NK-92 treated with Interleukin-12 subunit alpha and Interleukin-12 subunit beta, amount 100 ng/mL, for 24 hours (cell line): Measurements from ENCODE around the gene C16orf96.

Source experiments
- DNase-seq: peaks from one replicate; lab custom pipeline; 2025; lab: John Stamatoyannopoulos, UW

C16orf96 gene

DNA sequence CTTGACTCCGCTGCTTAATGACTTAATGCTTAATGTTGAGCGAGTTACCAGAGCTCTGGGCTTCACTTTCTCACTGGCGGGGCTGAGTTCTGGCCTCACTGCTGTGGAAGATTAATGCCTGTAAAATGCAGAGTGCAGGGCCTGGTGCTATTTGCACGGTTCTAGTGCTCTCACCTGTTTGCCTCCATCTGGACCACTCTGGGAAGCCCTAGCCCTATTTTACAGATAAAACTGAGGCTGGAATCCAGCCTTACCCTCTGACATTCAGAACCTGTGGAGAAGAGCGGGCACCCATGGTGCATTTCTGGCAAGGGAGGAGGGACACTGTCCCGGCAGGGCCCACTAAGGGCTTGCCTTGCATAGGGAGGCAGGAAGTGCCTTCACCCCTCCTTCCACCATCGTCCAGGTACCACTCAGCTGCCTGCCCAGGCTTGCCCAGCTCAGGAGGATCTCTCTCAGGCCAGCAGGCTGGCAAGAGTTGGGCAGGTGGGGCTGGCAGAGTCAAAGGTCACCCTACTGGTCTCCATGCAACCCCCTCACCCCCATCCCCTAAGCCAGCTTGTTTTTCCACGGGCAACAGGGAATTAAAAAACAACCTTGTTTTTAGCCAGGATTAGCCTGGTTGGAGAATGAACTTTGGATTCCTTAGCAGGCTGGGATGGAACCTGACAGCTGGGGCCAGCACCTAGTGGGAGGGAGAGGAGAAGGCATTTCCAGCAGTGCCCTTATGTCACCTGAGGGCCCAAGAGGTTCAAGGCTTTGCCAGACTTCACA lies 62.7 kb downstream of the C16orf96 start:
- no peak for DNase-seq

DNA sequence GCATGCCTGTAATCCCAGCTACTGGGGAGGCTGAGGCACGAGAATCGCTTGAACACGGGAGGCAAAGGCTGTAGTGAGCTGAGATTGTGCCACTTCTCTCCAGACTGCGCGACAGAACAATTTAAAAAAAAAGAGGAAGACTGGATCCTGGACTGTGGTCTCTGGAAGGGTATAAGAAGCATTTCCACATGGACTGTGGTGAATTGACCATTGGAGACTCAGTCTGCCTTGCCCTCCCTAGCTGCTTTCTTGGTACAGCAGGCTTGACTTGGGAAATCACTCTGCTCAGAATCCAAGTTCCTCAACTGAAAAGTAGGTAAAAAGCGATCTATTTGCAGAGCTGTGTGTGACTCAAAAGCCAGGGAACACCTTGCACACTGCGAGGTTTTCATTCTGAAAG lies 67.5 kb downstream of the C16orf96 start:
- no peak for DNase-seq

DNA sequence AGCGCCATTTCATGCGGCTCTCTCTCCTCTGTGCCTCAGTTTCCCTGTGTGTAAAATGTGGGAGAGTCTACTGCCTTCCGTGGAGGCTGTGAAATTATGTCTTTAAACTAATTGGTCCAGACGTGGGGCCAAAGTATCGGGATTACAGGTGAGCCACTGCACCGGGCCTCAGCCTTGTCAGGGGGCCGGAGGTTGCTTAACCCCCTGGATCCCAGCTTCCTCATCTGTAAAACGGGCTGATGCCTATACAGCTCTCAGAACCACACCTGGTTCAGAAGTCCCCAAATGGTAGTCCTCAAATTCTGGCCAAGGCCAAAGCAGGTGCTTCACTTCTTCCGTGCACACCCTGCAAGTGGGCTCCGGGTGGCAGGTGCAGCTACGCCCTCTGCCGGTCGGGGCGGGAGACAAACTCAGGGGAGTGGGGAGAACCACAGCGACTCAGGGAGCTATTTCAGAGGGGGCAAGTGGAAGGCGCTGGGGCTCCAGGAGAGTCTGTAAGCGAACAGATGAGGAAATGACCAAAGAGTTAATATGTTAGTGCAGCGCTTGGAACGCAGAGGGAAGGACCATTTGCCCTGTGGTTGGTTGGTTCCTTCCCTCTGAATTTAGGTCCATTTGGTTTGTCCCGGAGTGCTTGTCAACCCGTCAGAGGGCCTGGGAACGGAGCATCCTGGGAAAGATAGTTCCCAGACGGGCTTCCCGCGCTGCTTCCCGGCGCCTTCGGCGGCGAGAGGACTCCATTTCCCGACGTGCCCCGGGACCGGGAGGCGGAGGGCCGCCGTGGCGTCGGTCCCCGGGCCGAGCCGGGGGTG lies 68.1 kb downstream of the C16orf96 start, which contains the start of gene MGRN1:
Gene MGRN1 (plus strand): TSS at position 812 of the 812 bp plus-strand sequence. CDS start 135 bp downstream, outside the sequence.
- peak; percentile 87 for DNase-seq

- DNase-seq = peak; percentile 76
These were observed 68.9 kb downstream of the C16orf96 start for GRCh38 chr16:4624827-4625559.

- no peak for DNase-seq
These were observed 69.5 kb downstream of the C16orf96 start for GRCh38 chr16:4625560-4626159.

DNA sequence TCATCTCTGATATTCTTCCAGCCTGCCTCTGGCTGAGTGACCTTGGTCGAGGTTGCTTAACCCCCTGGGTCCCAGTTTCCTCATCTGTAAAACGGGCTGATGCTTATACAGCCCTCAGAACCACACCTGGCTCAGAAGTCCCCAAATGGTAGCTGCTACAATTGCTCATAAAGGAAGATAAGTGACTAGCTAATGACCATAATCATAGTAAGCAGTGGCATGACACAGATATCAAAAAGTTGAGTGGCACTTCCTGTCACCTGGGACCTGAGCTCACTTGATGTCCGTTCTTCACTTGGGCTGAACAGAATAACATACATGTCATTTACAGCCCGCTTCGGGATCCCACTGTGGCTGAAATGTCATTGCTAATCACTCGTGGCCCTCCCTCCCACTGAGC lies 70.3 kb downstream of the C16orf96 start:
- no peak for DNase-seq

- no peak for DNase-seq
These were observed 72.1 kb downstream of the C16orf96 start for GRCh38 chr16:4628283-4628682.

GRCh38 chr16:4631444-4631843 lies 75.3 kb downstream of the C16orf96 start:
- DNase-seq = no peak

DNA sequence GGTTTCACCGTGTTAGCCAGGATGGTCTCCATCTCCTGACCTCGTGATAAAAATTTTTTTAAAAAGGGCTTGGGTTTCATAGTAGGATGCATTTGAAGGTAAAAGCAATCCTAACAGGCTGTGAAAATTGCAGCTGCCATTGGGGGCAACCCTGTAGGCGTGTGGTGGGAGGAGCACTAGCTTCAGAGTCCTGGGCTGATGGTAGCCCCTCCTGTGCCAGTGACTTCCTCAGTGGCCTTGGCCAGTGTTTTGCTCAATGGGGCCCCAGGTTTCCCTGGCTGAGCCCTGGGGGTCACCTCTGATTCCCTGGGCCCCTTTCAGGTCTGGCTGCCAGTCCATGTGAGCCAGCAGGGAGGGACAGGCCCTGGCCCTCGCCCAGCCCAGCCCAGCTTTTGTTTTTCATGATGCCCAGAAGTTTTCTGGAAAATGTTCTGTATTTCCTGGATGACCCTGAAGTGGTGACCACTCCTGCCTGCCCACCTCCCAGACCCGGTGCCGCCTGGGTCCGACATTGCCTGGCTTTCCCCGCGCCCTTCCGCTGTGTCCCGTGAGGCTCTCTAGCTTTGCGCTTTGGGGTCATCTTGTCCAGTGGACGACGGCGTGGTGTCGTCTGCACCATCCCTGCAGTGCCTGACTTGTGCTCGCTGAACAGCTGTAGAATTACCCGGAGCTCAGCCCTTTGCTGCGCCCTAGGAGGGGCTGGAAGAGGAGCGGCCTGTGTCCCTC lies 77.9 kb downstream of the C16orf96 start:
- no peak for DNase-seq

GRCh38 chr16:4634768-4635167 lies 78.6 kb downstream of the C16orf96 start:
- DNase-seq = no peak

DNA sequence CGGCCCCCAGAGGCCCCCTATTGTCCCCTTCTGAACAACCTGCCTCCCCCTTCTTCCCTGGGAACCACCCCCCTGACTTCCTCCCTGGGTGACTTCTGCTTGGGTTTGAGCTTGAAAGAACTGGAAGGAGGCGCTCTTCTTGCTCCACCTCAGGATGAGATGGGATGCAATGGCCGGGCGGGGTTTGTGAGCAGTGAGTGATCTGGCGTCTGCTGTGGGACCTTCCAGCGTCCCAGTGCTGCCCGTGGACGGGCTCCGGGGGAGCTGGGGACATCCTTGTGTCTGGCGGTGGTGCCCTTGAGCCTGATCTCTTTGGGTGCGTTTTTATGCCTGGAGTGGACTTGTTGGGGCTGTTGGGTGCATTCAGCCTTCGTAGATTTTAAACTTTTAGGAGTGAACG lies 80.1 kb downstream of the C16orf96 start:
- no peak for DNase-seq

- no peak for DNase-seq
These were observed 81.5 kb downstream of the C16orf96 start for GRCh38 chr16:4637501-4638166.

DNA sequence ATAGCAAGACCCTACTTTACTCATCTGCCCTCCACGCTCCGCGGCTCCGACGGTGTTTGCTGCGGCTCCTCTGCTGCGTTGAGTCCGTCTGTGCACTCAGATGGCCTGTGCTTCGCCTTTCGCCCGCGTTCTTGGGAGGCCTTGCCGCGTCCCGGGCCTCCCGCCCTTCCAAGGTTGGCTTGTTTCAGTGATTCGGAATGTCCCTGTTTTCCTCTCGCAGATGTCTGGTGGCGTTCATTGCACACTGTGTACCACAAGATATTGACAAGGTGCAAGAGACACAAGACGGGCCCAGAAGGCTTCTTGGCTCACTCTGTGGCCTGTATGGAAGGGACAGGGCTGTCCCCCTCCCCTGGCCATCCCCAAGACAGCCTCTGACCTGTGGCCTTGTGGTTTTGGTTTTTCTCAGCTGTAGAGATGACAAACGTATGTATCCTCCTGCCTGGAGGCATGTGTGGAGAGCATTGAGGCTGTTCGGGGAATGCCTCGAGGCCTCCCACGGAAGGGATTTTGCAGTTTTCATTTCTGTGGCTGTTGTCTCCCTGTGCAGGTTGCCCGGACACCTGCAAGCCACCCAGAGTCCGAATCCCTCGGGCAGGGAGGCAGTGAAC lies 83.9 kb downstream of the C16orf96 start:
- no peak for DNase-seq

DNA sequence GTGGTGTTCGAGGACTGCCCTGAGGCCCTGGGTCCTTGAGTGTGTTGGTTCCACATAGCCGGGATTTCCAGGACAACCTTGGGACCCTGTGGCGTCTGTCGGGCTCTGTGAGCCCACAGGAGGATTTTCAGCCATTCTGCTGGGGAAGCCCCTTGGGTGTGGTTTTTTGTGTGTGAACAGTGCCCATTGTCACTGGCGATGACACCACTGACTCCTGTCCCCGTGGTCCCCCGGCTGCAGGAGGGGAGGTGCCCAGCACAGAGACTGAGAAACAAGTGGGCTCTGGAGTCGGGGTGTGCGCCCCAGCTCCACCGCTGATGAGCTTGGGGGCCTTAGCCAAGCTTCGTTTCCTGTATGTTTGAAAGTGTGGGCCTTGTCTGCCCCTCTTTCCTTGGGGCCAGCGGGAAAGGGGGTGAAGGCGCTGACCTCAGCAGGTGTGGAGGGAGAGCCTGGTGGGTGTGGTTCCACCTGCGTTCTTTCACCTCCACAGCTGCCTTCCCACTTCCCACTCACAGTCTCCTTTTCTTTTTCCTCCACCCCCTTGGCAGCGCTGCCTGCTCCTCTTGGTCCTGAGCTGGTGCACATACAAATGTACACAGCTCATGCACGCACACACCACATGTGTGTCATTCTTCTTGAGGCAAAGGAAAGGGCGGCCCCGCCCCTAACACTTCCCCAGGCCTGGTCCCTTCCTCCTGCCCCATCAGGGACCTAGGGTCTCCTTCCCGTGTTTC lies 84.6 kb downstream of the C16orf96 start:
- no peak for DNase-seq

- DNase-seq = no peak
These were observed 85.2 kb downstream of the C16orf96 start for GRCh38 chr16:4641306-4641687.

- DNase-seq = no peak
These were observed 85.8 kb downstream of the C16orf96 start for GRCh38 chr16:4641895-4642294.

- DNase-seq = no peak
These were observed 90.9 kb downstream of the C16orf96 start for GRCh38 chr16:4646773-4647643.

DNA sequence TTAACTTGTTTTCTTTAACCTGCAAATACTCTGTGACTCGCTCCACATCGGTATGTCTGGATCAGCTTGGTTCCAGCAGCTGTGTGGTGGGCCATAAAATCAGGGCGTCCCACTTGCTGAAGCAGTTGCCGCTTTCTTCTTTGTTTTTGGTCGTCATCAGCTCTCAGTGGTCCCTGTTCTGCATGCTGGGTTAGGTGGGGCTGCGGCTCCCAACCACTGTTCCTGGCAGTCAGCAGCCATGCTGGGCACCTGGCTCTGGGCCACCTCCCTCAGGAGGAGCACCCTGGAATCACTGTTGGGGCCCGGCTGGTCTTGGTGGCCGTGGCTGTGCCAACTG lies 91.5 kb downstream of the C16orf96 start:
- DNase-seq = no peak

GRCh38 chr16:4648917-4649316 lies 92.8 kb downstream of the C16orf96 start:
- DNase-seq = no peak
